Neuronal stem cell (in vitro differentiated cells): ENCODE data around the gene IKZF2.

ENCODE experiments used
- DNase-seq: peaks from one replicate; pipeline ENCODE4 v3.0.0-alpha.2; 2013; ENCODE audit warnings: low spot score
- H2AFZ ChIP-seq: one replicate; pipeline ENCODE4 v1.6.1; 2013; ENCODE audit warnings: mild to moderate bottlenecking, low read length, inconsistent platforms
- H2AK5ac ChIP-seq: 2 replicates; pipeline ENCODE4 v1.6.1; 2013; ENCODE audit warnings: low read depth, mild to moderate bottlenecking, inconsistent platforms, low read length, moderate library complexity, mixed read lengths
- H2BK120ac ChIP-seq: 2 replicates; pipeline ENCODE4 v1.6.1; 2013; ENCODE audit warnings: low read depth, mild to moderate bottlenecking, inconsistent platforms, low read length, moderate library complexity, mixed read lengths
- H2BK12ac ChIP-seq: one replicate; pipeline ENCODE4 v1.6.1; 2013; ENCODE audit warnings: low read length, inconsistent platforms
- H2BK15ac ChIP-seq: 2 replicates; pipeline ENCODE4 v1.6.1; 2013; ENCODE audit warnings: mild to moderate bottlenecking, low read length, inconsistent platforms, mixed read lengths
- H2BK5ac ChIP-seq: one replicate; pipeline ENCODE4 v1.6.1; 2013; ENCODE audit warnings: inconsistent platforms, mild to moderate bottlenecking, low read length, moderate library complexity
- H3K14ac ChIP-seq: one replicate; pipeline ENCODE4 v1.6.1; 2013; ENCODE audit warnings: low read length, inconsistent platforms
- H3K18ac ChIP-seq: 2 replicates; pipeline ENCODE4 v1.6.1; 2013; ENCODE audit warnings: low read length, inconsistent platforms
- H3K23ac ChIP-seq: 2 replicates; pipeline ENCODE4 v1.6.1; 2013; ENCODE audit warnings: low read depth, mild to moderate bottlenecking, mixed read lengths, low read length, inconsistent platforms; ENCODE audit not compliant: poor library complexity
- H3K27ac ChIP-seq: replicated peaks from 3 replicates; pipeline ENCODE4 v1.5.1; 2013; ENCODE audit warnings: low read length, inconsistent platforms
- H3K27me3 ChIP-seq, 3 experiments: 2 replicates each; pipeline ENCODE4 v1.6.1; 2013; ENCODE audit warnings: low read length in 3 of 3, mild to moderate bottlenecking in 2 of 3, inconsistent platforms in 1 of 3, low read depth in 1 of 3, mixed read lengths in 1 of 3, moderate library complexity in 1 of 3; ENCODE audit not compliant: control insufficient read depth in 3 of 3, insufficient read depth in 3 of 3
- H3K36me3 ChIP-seq, 2 donors: replicated peaks in 1 of 2; 2 replicates each; pipeline ENCODE4 v1.6.1; 2013; ENCODE audit warnings: low read length in 2 of 2; ENCODE audit not compliant: control insufficient read depth in 2 of 2, insufficient read depth in 2 of 2
- H3K4ac ChIP-seq: 2 replicates; pipeline ENCODE4 v1.6.1; 2013; ENCODE audit warnings: inconsistent platforms, mild to moderate bottlenecking, low read length, moderate library complexity
- H3K4me1 ChIP-seq, 2 donors: 1 replicate in 1 of 2; 2 replicates in 1 of 2; pipeline ENCODE4 v1.6.1; 2013; ENCODE audit warnings: low read length in 2 of 2, low read depth in 1 of 2; ENCODE audit not compliant: control insufficient read depth in 2 of 2, insufficient read depth in 1 of 2
- H3K4me2 ChIP-seq: one replicate; pipeline ENCODE4 v1.6.1; 2013; ENCODE audit warnings: mild to moderate bottlenecking, low read length, inconsistent platforms; ENCODE audit not compliant: insufficient read depth, poor library complexity, severe bottlenecking
- H3K4me3 ChIP-seq, 2 donors: 2 replicates each; pipeline ENCODE4 v1.5.1; 2013; ENCODE audit warnings: low read length in 2 of 2, mild to moderate bottlenecking in 2 of 2, inconsistent platforms in 1 of 2, moderate library complexity in 1 of 2
- H3K79me1 ChIP-seq: one replicate; pipeline ENCODE4 v1.6.1; 2013; ENCODE audit warnings: low read depth, mild to moderate bottlenecking, inconsistent platforms, low read length, moderate library complexity
- H3K9ac ChIP-seq: one replicate; pipeline ENCODE4 v1.6.1; 2013; ENCODE audit warnings: mild to moderate bottlenecking, low read depth, low read length, inconsistent platforms; ENCODE audit not compliant: poor library complexity
- H3K9me3 ChIP-seq, 2 donors: replicated peaks in 1 of 2; 2 replicates each; pipeline versions ENCODE3 to v1.6.1; 2013; ENCODE audit warnings: low read length in 2 of 2, mild to moderate bottlenecking in 2 of 2, inconsistent platforms in 1 of 2, low read depth in 1 of 2, mixed read lengths in 1 of 2, moderate library complexity in 1 of 2; ENCODE audit not compliant: control insufficient read depth in 2 of 2, insufficient read depth in 1 of 2
- H4K8ac ChIP-seq: one replicate; pipeline ENCODE4 v1.6.1; 2013; ENCODE audit warnings: low read depth, mild to moderate bottlenecking, inconsistent platforms, low read length, moderate library complexity
- H4K91ac ChIP-seq: one replicate; pipeline ENCODE4 v1.6.1; 2013; ENCODE audit warnings: low read length, low read depth, mild to moderate bottlenecking, inconsistent platforms; ENCODE audit not compliant: poor library complexity
- WGBS, 2 donors: extraction: QIAGEN DNeasy Blood & Tissue Kit; methylation state at CpG; one replicate each; pipeline ENCODE4 v1.1.7; 2013; ENCODE audit warnings: missing lambda C conversion rate in 2 of 2, mixed read lengths in 1 of 2; ENCODE audit not compliant: insufficient read length in 2 of 2, insufficient replicate concordance in 1 of 2; ENCODE audit errors: extremely low coverage in 2 of 2; 5-methylcytosine and 5-hydroxymethylcytosine counted together

The IKZF2 gene

GRCh38 chr2:213167271-213167930, 16.0 kb upstream of the IKZF2 start:
- WGBS, 2 donors: no CpG with 5 or more reads among the region's 2 CpGs
- H3K27ac ChIP-seq: no peak overlapping the region

GRCh38 chr2:213166109-213166508, 14.7 kb upstream of the IKZF2 start:
- no peak overlapping the region for H3K4ac ChIP-seq
- H2AFZ ChIP-seq: no peak overlapping the region
- H2BK120ac ChIP-seq: no peak overlapping the region
- no peak overlapping the region for H4K8ac ChIP-seq
- no peak overlapping the region for H3K14ac ChIP-seq
- H3K27ac ChIP-seq: no peak overlapping the region
- no peak overlapping the region for H3K18ac ChIP-seq
- H3K4me3 ChIP-seq: no peak overlapping the region
- no peaks in the 10 kb centered on the region for H3K36me3 ChIP-seq
- no peak overlapping the region for H3K9ac ChIP-seq
- DNase-seq: no peak
- no peaks in the 10 kb centered on the region for H3K79me1 ChIP-seq
- H3K4me1 ChIP-seq: peaks cover 2 to 8% of the 10 kb centered on the region in 2 donors
- no peak overlapping the region for H2BK15ac ChIP-seq
- H4K91ac ChIP-seq: no peak overlapping the region
- no peak overlapping the region for H2AK5ac ChIP-seq
- H2BK5ac ChIP-seq: no peak overlapping the region
- no peaks in the 10 kb centered on the region for H3K27me3 ChIP-seq
- no peak overlapping the region for H3K4me2 ChIP-seq
- no peak overlapping the region for H3K23ac ChIP-seq
- no peak overlapping the region for H2BK12ac ChIP-seq
- H3K9me3 ChIP-seq: no peaks in the 10 kb centered on the region

More at GRCh38 chr2:213167271-213167930, 16.0 kb upstream of the IKZF2 start:
- Histone ChIP-seq H3K14ac (no peak overlapping the region), H2BK5ac (no peak overlapping the region), H2AK5ac (no peak overlapping the region), H2BK12ac (no peak overlapping the region), H3K23ac (no peak overlapping the region), H2AFZ (peak overlapping the region; percentile 50), H2BK15ac (no peak overlapping the region), H3K9ac (no peak overlapping the region), H4K8ac (no peak overlapping the region), H3K27me3 (no peaks in the 10 kb centered on the region), H4K91ac (no peak overlapping the region), H3K79me1 (no peaks in the 10 kb centered on the region), H3K18ac (no peak overlapping the region), H3K9me3 (no peaks in the 10 kb centered on the region), H3K4me3 (no peak overlapping the region), H3K4me2 (no peak overlapping the region), H3K4me1 (peaks cover 2 to 8% of the 10 kb centered on the region in 2 donors), H2BK120ac (no peak overlapping the region), H3K36me3 (no peaks in the 10 kb centered on the region), H3K4ac (no peak overlapping the region)
- no peak for DNase-seq

GRCh38 chr2:213164263-213164662, 12.9 kb upstream of the IKZF2 start:
- no peak overlapping the region for H2AFZ ChIP-seq
- peaks cover 2 to 8% of the 10 kb centered on the region in 2 donors for H3K4me1 ChIP-seq
- H3K4ac ChIP-seq: no peak overlapping the region
- no peak overlapping the region for H2BK5ac ChIP-seq
- H2AK5ac ChIP-seq: no peak overlapping the region
- H3K27me3 ChIP-seq: no peaks in the 10 kb centered on the region
- no peaks in the 10 kb centered on the region for H3K9me3 ChIP-seq
- no peak overlapping the region for H3K9ac ChIP-seq
- H2BK12ac ChIP-seq: no peak overlapping the region
- DNase-seq: no peak
- H2BK120ac ChIP-seq: no peak overlapping the region
- H3K23ac ChIP-seq: no peak overlapping the region
- H4K91ac ChIP-seq: no peak overlapping the region
- H2BK15ac ChIP-seq: no peak overlapping the region
- H3K4me3 ChIP-seq: no peak overlapping the region
- H3K18ac ChIP-seq: no peak overlapping the region
- no peak overlapping the region for H3K27ac ChIP-seq
- no peak overlapping the region for H3K4me2 ChIP-seq
- H3K79me1 ChIP-seq: no peaks in the 10 kb centered on the region
- H3K14ac ChIP-seq: no peak overlapping the region
- H3K36me3 ChIP-seq: no peaks in the 10 kb centered on the region
- no peak overlapping the region for H4K8ac ChIP-seq

- Histone ChIP-seq H3K4me2 (no peak overlapping the region), H3K4me3 (no peak overlapping the region), H3K27ac (no peak overlapping the region), H3K4me1 (peaks cover 2 to 5% of the 10 kb centered on the region in 2 donors), H2BK15ac (no peak overlapping the region), H3K27me3 (no peaks in the 10 kb centered on the region), H2AK5ac (no peak overlapping the region), H3K36me3 (no peaks in the 10 kb centered on the region), H2BK12ac (no peak overlapping the region), H3K9me3 (no peaks in the 10 kb centered on the region), H3K4ac (no peak overlapping the region), H3K9ac (no peak overlapping the region), H2BK5ac (no peak overlapping the region), H4K8ac (no peak overlapping the region), H3K18ac (no peak overlapping the region), H3K14ac (no peak overlapping the region), H2BK120ac (no peak overlapping the region), H3K79me1 (no peaks in the 10 kb centered on the region), H2AFZ (no peak overlapping the region), H3K23ac (no peak overlapping the region), H4K91ac (no peak overlapping the region)
- WGBS, 2 donors: no CpG with 5 or more reads among the region's 3 CpGs
- no peak for DNase-seq
These were observed 11.2 kb upstream of the IKZF2 start for GRCh38 chr2:213162516-213163118.
